ENCODE measurements around the gene ARHGAP1.

The ARHGAP1 gene

DNA sequence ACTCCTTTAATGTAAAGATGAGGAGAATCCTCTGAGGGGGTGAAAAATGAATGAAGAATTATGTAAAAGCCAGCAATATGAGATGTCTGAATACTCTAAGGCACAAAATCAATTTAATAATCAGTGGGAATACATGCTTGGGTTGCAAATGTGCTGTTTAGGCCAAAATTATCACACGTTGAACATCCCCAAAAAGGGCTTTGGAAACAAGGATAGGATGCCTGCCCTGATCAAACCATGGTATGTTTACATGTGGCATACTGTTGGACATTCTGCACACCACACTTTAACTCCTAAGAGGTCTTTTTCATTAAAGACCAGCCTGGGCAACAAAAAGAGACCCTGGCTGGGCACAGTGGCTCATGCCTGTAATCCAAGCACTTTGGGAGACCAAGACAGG lies 44.9 kb upstream of the ARHGAP1 start:
- no peak overlapping the region for H3K27ac ChIP-seq (replicated peaks)
- H3K27me3 ChIP-seq (ENCODE audit: insufficient read depth, poor library complexity, severe bottlenecking): no peaks in the 10 kb centered on the region
- no peak for TF ChIP-seq GABPA (IDR thresholded peaks at IDR 0.05; ENCODE audit: low read depth)
- TF ChIP-seq POLR2AphosphoS5 (IDR thresholded peaks at IDR 0.05; ENCODE audit: low read depth): no peak
- TF ChIP-seq, protein P1, sequence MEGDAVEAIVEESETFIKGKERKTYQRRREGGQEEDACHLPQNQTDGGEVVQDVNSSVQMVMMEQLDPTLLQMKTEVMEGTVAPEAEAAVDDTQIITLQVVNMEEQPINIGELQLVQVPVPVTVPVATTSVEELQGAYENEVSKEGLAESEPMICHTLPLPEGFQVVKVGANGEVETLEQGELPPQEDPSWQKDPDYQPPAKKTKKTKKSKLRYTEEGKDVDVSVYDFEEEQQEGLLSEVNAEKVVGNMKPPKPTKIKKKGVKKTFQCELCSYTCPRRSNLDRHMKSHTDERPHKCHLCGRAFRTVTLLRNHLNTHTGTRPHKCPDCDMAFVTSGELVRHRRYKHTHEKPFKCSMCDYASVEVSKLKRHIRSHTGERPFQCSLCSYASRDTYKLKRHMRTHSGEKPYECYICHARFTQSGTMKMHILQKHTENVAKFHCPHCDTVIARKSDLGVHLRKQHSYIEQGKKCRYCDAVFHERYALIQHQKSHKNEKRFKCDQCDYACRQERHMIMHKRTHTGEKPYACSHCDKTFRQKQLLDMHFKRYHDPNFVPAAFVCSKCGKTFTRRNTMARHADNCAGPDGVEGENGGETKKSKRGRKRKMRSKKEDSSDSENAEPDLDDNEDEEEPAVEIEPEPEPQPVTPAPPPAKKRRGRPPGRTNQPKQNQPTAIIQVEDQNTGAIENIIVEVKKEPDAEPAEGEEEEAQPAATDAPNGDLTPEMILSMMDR (IDR thresholded peaks at IDR 0.05; ENCODE audit: insufficient read depth, low read length): no peak
- no peak for TF ChIP-seq SPI1 (IDR thresholded peaks at IDR 0.05; ENCODE audit: borderline replicate concordance, low read depth)
- TF ChIP-seq, protein P2, sequence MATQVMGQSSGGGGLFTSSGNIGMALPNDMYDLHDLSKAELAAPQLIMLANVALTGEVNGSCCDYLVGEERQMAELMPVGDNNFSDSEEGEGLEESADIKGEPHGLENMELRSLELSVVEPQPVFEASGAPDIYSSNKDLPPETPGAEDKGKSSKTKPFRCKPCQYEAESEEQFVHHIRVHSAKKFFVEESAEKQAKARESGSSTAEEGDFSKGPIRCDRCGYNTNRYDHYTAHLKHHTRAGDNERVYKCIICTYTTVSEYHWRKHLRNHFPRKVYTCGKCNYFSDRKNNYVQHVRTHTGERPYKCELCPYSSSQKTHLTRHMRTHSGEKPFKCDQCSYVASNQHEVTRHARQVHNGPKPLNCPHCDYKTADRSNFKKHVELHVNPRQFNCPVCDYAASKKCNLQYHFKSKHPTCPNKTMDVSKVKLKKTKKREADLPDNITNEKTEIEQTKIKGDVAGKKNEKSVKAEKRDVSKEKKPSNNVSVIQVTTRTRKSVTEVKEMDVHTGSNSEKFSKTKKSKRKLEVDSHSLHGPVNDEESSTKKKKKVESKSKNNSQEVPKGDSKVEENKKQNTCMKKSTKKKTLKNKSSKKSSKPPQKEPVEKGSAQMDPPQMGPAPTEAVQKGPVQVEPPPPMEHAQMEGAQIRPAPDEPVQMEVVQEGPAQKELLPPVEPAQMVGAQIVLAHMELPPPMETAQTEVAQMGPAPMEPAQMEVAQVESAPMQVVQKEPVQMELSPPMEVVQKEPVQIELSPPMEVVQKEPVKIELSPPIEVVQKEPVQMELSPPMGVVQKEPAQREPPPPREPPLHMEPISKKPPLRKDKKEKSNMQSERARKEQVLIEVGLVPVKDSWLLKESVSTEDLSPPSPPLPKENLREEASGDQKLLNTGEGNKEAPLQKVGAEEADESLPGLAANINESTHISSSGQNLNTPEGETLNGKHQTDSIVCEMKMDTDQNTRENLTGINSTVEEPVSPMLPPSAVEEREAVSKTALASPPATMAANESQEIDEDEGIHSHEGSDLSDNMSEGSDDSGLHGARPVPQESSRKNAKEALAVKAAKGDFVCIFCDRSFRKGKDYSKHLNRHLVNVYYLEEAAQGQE (IDR thresholded peaks at IDR 0.05; ENCODE audit: insufficient replicate concordance, low read depth): no peak
- no peak for DNase-seq (ENCODE audit: low read depth in 1 of 2, low spot score in 1 of 2)
- H3K4me3 ChIP-seq (replicated peaks; ENCODE audit: insufficient read depth, low read length): no peak overlapping the region

DNA sequence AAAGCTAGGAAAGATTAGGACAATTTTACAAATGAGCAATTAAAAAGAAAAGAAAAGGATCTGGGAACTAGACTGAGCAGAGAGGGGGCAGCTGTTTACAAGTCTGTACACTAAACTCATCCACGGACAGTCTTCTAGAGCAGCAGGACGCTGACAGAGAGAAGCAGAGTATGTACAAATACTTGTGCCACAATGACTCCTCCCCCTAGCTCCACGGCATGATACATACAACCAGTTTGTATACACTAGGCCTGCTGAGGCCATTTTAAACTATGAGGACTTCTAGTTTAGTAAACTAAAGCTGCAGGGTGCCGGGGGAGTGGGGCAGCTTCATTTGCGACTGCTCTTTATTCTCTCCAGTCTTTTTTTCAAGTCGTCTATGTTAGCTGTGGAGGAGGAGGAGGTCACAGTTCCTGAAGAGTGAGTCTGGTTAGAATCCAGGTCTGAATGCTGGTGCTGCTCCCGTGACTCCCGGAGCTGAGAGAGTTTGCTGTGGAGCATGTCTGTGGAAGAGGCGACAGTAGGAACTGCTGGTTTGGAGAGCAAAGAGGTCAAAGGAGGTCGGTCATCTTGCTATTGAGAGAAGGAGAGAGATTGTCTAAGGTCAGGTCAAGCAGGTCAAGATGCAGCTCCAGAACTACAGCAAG lies 43.4 kb upstream of the ARHGAP1 start:
- no peak overlapping the region for H3K4me3 ChIP-seq (replicated peaks; ENCODE audit: insufficient read depth, low read length)
- TF ChIP-seq, protein P1 (IDR thresholded peaks at IDR 0.05; ENCODE audit: insufficient read depth, low read length): no peak
- no peak for TF ChIP-seq GABPA (IDR thresholded peaks at IDR 0.05; ENCODE audit: low read depth)
- TF ChIP-seq, protein P2 (IDR thresholded peaks at IDR 0.05; ENCODE audit: insufficient replicate concordance, low read depth): no peak
- no peak for TF ChIP-seq POLR2AphosphoS5 (IDR thresholded peaks at IDR 0.05; ENCODE audit: low read depth)
- TF ChIP-seq SPI1 (IDR thresholded peaks at IDR 0.05; ENCODE audit: borderline replicate concordance, low read depth): no peak
- DNase-seq (ENCODE audit: low read depth in 1 of 2, low spot score in 1 of 2): no peak
- no peaks in the 10 kb centered on the region for H3K27me3 ChIP-seq (ENCODE audit: insufficient read depth, poor library complexity, severe bottlenecking)
- H3K27ac ChIP-seq (replicated peaks): no peak overlapping the region

DNA sequence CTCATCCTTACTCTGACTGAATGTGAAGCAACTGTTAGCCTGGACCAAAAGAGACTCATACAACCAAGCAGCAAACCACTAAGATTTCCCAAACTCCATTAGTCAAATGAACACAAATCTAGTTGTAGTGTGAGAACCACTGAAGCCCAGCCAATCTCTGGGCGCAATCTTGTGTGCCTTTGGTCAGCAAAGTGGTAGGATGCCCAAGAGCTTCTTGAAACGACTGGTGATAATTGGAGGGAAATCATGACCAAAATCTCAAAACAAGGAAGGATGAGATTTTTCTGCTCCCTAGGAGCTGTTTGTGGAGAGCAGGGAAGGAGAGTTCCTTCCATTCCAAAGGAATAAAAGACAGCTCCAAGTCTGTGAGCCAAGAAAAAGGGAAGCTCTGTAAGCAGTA lies 42.6 kb upstream of the ARHGAP1 start:
- H3K27me3 ChIP-seq (ENCODE audit: insufficient read depth, poor library complexity, severe bottlenecking): no peaks in the 10 kb centered on the region
- no peak overlapping the region for H3K27ac ChIP-seq (replicated peaks)
- no peak overlapping the region for H3K4me3 ChIP-seq (replicated peaks; ENCODE audit: insufficient read depth, low read length)
- TF ChIP-seq POLR2AphosphoS5 (IDR thresholded peaks at IDR 0.05; ENCODE audit: low read depth) (no peak), GABPA (IDR thresholded peaks at IDR 0.05; ENCODE audit: low read depth) (no peak), SPI1 (IDR thresholded peaks at IDR 0.05; ENCODE audit: borderline replicate concordance, low read depth) (no peak)
- TF ChIP-seq, protein P2 (IDR thresholded peaks at IDR 0.05; ENCODE audit: insufficient replicate concordance, low read depth): no peak
- TF ChIP-seq, protein P1 (IDR thresholded peaks at IDR 0.05; ENCODE audit: insufficient read depth, low read length): no peak
- no peak for DNase-seq (ENCODE audit: low read depth in 1 of 2, low spot score in 1 of 2)
